Kidney epithelial cell (primary cell): ENCODE measurements around the gene CSPG5. TPM values are rescaled to one million over a fixed set of nuclear protein-coding genes. Genes with fewer than 3 reads are reported as not detected.
A peak's percentile ranks its signal among the peaks of the same experiment; 100 is the strongest.

Source experiments
- DNase-seq: peaks from one replicate; pipeline ENCODE4 v3.0.0-alpha.2; 2010; ENCODE audit warnings: low read depth
- H3K27me3 ChIP-seq: 2 replicates; pipeline ENCODE4 v1.6.0; 2011; ENCODE audit warnings: low read length; ENCODE audit not compliant: control insufficient read depth, insufficient read depth
- H3K36me3 ChIP-seq: 2 replicates; pipeline ENCODE4 v1.5.1; 2011; ENCODE audit warnings: low read length; ENCODE audit not compliant: control insufficient read depth, insufficient read depth
- H3K4me3 ChIP-seq: 2 replicates; pipeline ENCODE4 v1.5.1; 2011; ENCODE audit warnings: low read depth, mild to moderate bottlenecking, control low read depth, low read length
- CTCF ChIP-seq: IDR thresholded peaks from 2 replicates; pipeline ENCODE4 v1.5.1; 2011; ENCODE audit warnings: mild to moderate bottlenecking, moderate library complexity, low read length, control low read depth, inconsistent platforms; ENCODE audit not compliant: insufficient read depth, poor library complexity, severe bottlenecking
- total RNA-seq: library from RNA; depleted of rRNA; stranded (reverse); fragments of >200 nt; gene quantifications from 2 replicates; pipeline ENCODE4 v1.2.3, GENCODE V29; 2015

CSPG5 gene
- total RNA-seq, 1 donor from 2014 or later: 0.71 TPM

- Histone ChIP-seq H3K4me3 (no peak overlapping the region), H3K36me3 (no peaks in the 10 kb centered on the region), H3K27me3 (no peaks in the 10 kb centered on the region)
- peak; percentile 66 for DNase-seq
- TF ChIP-seq CTCF: peak; percentile 90
Observed at GRCh38 chr3:47522082-47522987, 56.3 kb downstream of the CSPG5 start.

- TF ChIP-seq CTCF: no peak
- no peaks in the 10 kb centered on the region for H3K36me3 ChIP-seq
- DNase-seq: no peak
- H3K27me3 ChIP-seq: no peaks in the 10 kb centered on the region
- H3K4me3 ChIP-seq: no peak overlapping the region
Observed at GRCh38 chr3:47520756-47521155, 57.9 kb downstream of the CSPG5 start.

GRCh38 chr3:47517937-47518336, 60.7 kb downstream of the CSPG5 start:
- TF ChIP-seq CTCF: no peak
- no peaks in the 10 kb centered on the region for H3K27me3 ChIP-seq
- DNase-seq: no peak
- no peaks in the 10 kb centered on the region for H3K36me3 ChIP-seq
- no peak overlapping the region for H3K4me3 ChIP-seq

- Histone ChIP-seq H3K27me3 (no peaks in the 10 kb centered on the region), H3K4me3 (no peak overlapping the region), H3K36me3 (peaks cover 1% of the 10 kb centered on the region)
- DNase-seq: no peak
- TF ChIP-seq CTCF: no peak
Observed at GRCh38 chr3:47515864-47516319, 62.8 kb downstream of the CSPG5 start.

GRCh38 chr3:47515100-47515499, 63.6 kb downstream of the CSPG5 start:
- no peak for DNase-seq
- H3K27me3 ChIP-seq: no peaks in the 10 kb centered on the region
- TF ChIP-seq CTCF: no peak

More at GRCh38 chr3:47515100-47515499, 63.6 kb downstream of the CSPG5 start:
- Histone ChIP-seq H3K36me3 (peaks cover 1% of the 10 kb centered on the region), H3K4me3 (no peak overlapping the region)
